Activated CD8-positive, alpha-beta T cell treated with anti-CD3 and anti-CD28 coated beads, Interleukin-2, amount 10 ng/mL, durations not matched to agents 7 days and 5 days (primary cell): Measurements from ENCODE around the gene SLC1A2. TPM values are rescaled to one million over a fixed set of nuclear protein-coding genes. Genes with fewer than 3 reads are reported as not detected.

Source experiments
- ATAC-seq: fragments of 150-1000 bp; cut with Tn5 transposase; one replicate; pipeline ENCODE4 v1.10.0; 2021; ENCODE audit warnings: moderate library complexity
- CTCF ChIA-PET: fragments of 350-600 bp; sonication (Branson Sonifier 250); formaldehyde crosslinking; loops from one replicate; lab custom pipeline; 2021; ENCODE audit warnings: antibody characterized with exemption; lab: Charles Lee
- POLR2A ChIA-PET: fragments of 350-600 bp; sonication (Branson Sonifier 250); formaldehyde crosslinking; loops from one replicate; lab custom pipeline; 2021; ENCODE audit warnings: antibody characterized with exemption; lab: Charles Lee
- DNase-seq: peaks from one replicate; pipeline ENCODE4 v3.0.0-alpha.2; 2020
- H3K27ac Mint-ChIP-seq: one replicate; pipeline ENCODE4 v1.8.0; 2021; ENCODE audit warnings: mild to moderate bottlenecking, mixed read lengths
- H3K27me3 Mint-ChIP-seq: one replicate; pipeline ENCODE4 v1.8.0; 2021; ENCODE audit warnings: low read depth, mixed read lengths
- H3K36me3 Mint-ChIP-seq: one replicate; pipeline ENCODE4 v1.8.0; 2021; ENCODE audit warnings: low read depth, mixed read lengths
- H3K4me1 Mint-ChIP-seq: one replicate; pipeline ENCODE4 v1.8.0; 2021; ENCODE audit warnings: low read depth, mixed read lengths
- H3K4me3 Mint-ChIP-seq: one replicate; pipeline ENCODE4 v1.8.0; 2021; ENCODE audit warnings: mild to moderate bottlenecking, mixed read lengths
- H3K9me3 Mint-ChIP-seq: one replicate; pipeline ENCODE4 v1.8.0; 2022; ENCODE audit warnings: mixed read lengths; ENCODE audit not compliant: insufficient read depth
- total RNA-seq, 2 experiments: library from RNA; stranded (reverse); gene quantifications; one replicate each; pipeline ENCODE4 v1.2.3, GENCODE V29; 2021

SLC1A2 gene
- total RNA-seq, 2 experiments from 2014 or later, result not detected

DNA sequence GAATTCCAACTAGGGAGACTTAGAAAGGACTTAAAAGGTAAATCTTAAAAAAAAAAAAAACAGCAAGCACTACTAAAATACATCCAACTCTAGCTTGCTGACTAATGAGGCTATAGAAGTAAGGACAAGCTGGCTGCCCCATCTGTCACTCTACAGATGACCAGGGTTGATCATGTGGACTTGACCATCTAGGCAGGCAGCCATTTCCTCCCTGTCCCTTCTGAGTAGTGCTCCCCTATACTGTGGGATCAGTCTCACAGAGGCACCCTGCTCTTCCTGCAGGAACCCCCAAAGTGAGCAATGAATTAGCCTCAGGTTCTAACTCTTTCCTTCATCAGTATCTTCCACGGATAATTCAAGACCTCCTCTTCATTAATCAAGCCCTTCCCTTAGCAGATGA lies 12.3 kb downstream of the SLC1A2 start:
- DNase-seq (no peak), ATAC-seq (no peak)
- no peaks in the 10 kb centered on the region for H3K4me1 Mint-ChIP-seq
- H3K9me3 Mint-ChIP-seq, result no peaks in the 10 kb centered on the region
- CTCF ChIA-PET, result no interaction called here
- H3K36me3 Mint-ChIP-seq, result no peaks in the 10 kb centered on the region
- no peak overlapping the region for H3K27ac Mint-ChIP-seq
- POLR2A ChIA-PET, result no interaction called here
- peaks cover 18% of the 10 kb centered on the region for H3K27me3 Mint-ChIP-seq
- H3K4me3 Mint-ChIP-seq, result no peak overlapping the region

DNA sequence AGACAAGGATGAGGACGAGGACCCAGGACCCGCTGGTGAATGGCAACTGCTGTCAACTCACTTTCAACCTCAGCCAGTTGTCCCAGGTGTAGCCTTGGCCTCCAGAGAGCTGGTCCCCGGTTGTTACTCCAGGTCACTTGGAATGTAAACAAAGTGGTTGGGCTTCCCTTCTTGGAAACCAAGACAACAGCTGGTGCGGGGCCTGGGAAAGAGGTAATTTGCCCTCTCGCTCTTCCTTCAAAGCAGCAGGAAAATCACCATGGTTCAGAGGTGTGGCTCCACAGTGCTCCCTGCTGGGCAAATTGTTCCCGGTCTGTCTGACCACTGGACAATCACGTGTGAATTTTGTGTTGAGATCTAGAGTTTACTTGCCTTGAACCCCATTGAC lies 15.0 kb downstream of the SLC1A2 start:
- Mint-ChIP-seq H3K9me3 (no peaks in the 10 kb centered on the region), H3K36me3 (no peaks in the 10 kb centered on the region), H3K27ac (no peak overlapping the region), H3K4me3 (no peak overlapping the region), H3K4me1 (no peaks in the 10 kb centered on the region), H3K27me3 (peaks cover 13% of the 10 kb centered on the region)
- ChIA-PET CTCF (interaction anchor here (1.2 to 1.6 kb wide), 2 partner anchors 482 to 818 kb away, joined by 3 to 5 read pairs; no protein-coding TSS in a partner anchor), POLR2A (no interaction called here)
- no peak for ATAC-seq
- DNase-seq, result no peak

DNA sequence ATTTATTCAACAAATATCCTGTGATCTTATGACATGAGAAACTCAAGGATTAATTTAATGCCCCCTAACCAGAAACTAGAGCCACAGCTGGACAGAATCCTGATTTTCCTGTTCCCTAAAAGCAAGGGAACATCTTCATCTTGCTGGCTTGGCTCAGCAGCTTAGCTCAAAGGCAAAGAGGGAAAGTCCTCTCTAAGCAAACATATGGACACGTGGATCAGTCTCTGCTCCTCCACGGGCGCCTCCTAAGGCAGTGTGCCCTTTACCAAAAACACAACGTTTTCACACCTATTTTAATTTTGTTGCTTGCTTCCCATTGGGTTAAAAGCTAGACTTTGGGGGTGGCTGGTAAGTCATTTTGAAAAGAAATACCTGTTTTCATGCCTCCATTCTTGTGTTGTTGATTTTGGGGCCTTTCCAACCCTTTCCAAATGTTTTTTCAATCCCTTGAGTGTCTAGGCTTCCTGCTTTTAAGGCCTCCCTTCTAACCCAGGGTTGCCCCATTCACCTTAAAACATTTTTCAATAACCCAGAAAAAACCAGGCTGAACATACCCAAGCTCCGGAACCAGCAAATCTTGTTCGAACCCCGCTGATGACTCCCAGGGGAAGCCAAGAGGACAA lies 15.5 kb downstream of the SLC1A2 start:
- ChIA-PET POLR2A (no interaction called here), CTCF (interaction anchor here (0.9 to 1.6 kb wide), 4 partner anchors 8 to 817 kb away, joined by 3 to 5 read pairs (median 4); no protein-coding TSS in a partner anchor)
- DNase-seq (no peak), ATAC-seq (no peak)
- H3K27me3 Mint-ChIP-seq, result peaks cover 16% of the 10 kb centered on the region
- H3K9me3 Mint-ChIP-seq, result no peaks in the 10 kb centered on the region
- H3K4me1 Mint-ChIP-seq, result no peaks in the 10 kb centered on the region
- H3K4me3 Mint-ChIP-seq, result no peak overlapping the region
- no peaks in the 10 kb centered on the region for H3K36me3 Mint-ChIP-seq
- no peak overlapping the region for H3K27ac Mint-ChIP-seq

DNA sequence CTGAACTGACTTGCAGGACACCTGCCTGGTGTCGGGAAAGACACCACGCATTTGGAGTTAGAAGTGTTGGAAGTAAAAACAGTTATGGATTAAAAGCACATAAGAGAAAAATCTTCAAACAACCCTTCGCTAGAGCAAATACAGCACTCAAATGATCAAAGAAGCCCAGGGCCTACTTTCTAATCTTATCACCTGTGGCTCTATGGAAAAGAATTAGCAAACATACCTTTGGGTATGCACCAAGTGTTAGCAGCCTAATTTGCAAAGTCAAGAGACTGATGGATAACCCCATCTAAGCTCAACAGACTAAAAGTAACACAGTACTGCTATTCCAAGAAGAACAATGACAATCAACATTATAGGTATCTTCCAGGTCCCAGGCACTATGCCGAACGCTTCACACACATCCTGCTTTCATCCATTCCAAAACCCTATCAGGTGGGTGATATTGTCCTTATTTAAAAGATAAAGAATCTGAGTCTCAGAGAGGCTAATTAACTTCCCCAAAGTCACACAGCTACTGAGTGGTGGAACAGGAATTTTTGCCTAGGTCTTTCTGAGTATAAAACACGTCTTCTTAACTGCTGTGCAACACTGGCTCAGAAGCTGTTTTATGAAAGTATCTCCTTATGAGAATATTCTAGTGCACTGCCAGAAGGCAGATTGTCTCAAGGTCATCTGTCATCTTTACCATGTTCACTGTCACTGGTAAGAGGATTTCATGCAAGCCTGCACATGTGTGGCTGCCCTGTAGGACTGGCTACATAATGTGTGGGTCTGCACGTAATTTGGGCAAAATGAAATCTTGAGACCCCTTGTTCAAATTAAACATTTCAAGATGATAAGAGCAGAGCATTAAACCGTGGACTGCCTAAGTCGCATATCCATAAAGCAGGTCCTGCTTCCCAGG lies 16.4 kb downstream of the SLC1A2 start:
- no peaks in the 10 kb centered on the region for H3K36me3 Mint-ChIP-seq
- H3K4me3 Mint-ChIP-seq, result no peak overlapping the region
- DNase-seq (no peak), ATAC-seq (no peak)
- POLR2A ChIA-PET, result no interaction called here
- H3K27me3 Mint-ChIP-seq, result peaks cover 21% of the 10 kb centered on the region
- H3K4me1 Mint-ChIP-seq, result no peaks in the 10 kb centered on the region
- H3K9me3 Mint-ChIP-seq, result no peaks in the 10 kb centered on the region
- no peak overlapping the region for H3K27ac Mint-ChIP-seq
- CTCF ChIA-PET, result interaction anchor here (0.9 to 1.9 kb wide), 4 partner anchors 9 to 816 kb away, joined by 3 to 4 read pairs (median 4); no protein-coding TSS in a partner anchor

DNA sequence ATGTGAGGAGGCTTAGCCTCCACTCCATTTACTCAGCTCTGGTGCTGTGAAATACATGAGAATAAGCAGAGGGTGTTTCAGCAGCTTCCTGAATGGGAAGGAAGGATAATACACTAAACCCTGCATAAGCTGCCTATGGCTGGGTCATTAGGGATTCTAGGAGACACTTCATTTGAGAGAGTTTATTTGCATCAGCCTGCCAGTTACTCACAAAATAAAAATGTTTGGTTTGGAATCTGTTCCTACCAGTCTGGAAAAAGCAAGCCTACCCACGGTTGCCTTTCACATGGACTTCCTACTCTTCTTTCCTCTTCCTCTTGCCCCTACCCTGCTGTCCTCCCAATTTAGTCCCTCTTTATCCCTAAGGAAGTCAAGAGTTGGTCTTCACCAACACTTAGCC lies 20.5 kb downstream of the SLC1A2 start:
- Mint-ChIP-seq H3K9me3 (no peaks in the 10 kb centered on the region), H3K27me3 (peaks cover 23% of the 10 kb centered on the region), H3K4me1 (no peaks in the 10 kb centered on the region), H3K27ac (no peak overlapping the region), H3K36me3 (no peaks in the 10 kb centered on the region), H3K4me3 (no peak overlapping the region)
- POLR2A ChIA-PET, result no interaction called here
- CTCF ChIA-PET, result interaction anchor here (1.8 kb wide), 1 partner anchor 14 kb away, joined by 7 read pairs; no protein-coding TSS in a partner anchor
- ATAC-seq (no peak), DNase-seq (no peak)

DNA sequence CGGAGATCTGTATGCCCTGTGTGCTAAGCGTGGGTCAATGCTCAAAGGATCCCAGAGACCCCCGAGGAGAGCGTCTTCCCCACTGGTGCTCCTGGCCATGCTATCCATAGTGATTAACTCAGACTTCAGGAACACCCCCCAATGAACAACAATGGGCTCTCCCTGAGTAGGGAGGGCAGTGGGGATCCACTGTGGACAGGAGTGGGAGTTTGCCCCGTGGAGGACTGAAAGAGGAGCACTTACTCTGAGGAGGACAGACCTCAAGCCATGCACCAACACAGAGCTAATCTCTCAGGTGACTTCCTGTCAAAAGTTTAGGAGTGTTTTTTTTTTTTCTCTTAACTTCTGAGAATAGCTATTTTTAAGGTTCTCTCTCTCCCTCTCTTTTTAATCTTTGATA lies 24.4 kb downstream of the SLC1A2 start:
- DNase-seq (no peak), ATAC-seq (no peak)
- ChIA-PET CTCF (interaction anchor here (0.7 to 8.6 kb wide), 4 partner anchors 88 to 808 kb away, joined by 3 to 150 read pairs (median 8); no protein-coding TSS in a partner anchor), POLR2A (interaction anchor here (0.5 kb wide), 1 partner anchor 813 kb away, joined by 4 read pairs; no protein-coding TSS in a partner anchor)
- Mint-ChIP-seq H3K27me3 (peaks cover 20% of the 10 kb centered on the region), H3K27ac (no peak overlapping the region), H3K9me3 (no peaks in the 10 kb centered on the region), H3K4me1 (peaks cover 15% of the 10 kb centered on the region), H3K4me3 (no peak overlapping the region), H3K36me3 (no peaks in the 10 kb centered on the region)

DNA sequence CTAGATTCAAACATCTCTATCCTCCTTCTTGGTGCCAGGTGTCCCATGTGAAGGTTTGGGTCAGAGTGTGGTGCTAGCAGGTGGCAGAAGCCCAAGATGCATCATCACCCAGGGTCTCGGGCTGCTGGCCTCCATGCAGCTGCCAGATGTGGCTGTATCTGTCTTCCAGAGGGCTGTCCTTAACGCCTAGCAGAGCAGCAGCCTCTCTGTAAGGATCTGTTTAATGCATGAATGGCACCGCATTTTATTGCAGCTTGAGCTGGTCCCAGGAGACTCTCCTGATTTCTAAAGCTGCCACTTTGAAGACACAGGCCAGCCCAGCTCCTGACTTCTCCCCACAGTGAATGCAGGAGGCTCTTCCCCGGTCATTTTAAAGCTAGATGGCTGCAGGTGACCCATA lies 26.3 kb downstream of the SLC1A2 start:
- H3K36me3 Mint-ChIP-seq, result no peaks in the 10 kb centered on the region
- CTCF ChIA-PET, result interaction anchor here (1.1 to 8.6 kb wide), 7 partner anchors 88 to 881 kb away, joined by 3 to 150 read pairs (median 12); no protein-coding TSS in a partner anchor
- POLR2A ChIA-PET, result no interaction called here
- H3K27me3 Mint-ChIP-seq, result peaks cover 8% of the 10 kb centered on the region
- no peak for DNase-seq
- ATAC-seq, result no peak
- H3K4me3 Mint-ChIP-seq, result no peak overlapping the region
- no peaks in the 10 kb centered on the region for H3K9me3 Mint-ChIP-seq
- H3K27ac Mint-ChIP-seq, result no peak overlapping the region
- H3K4me1 Mint-ChIP-seq, result peaks cover 15% of the 10 kb centered on the region

DNA sequence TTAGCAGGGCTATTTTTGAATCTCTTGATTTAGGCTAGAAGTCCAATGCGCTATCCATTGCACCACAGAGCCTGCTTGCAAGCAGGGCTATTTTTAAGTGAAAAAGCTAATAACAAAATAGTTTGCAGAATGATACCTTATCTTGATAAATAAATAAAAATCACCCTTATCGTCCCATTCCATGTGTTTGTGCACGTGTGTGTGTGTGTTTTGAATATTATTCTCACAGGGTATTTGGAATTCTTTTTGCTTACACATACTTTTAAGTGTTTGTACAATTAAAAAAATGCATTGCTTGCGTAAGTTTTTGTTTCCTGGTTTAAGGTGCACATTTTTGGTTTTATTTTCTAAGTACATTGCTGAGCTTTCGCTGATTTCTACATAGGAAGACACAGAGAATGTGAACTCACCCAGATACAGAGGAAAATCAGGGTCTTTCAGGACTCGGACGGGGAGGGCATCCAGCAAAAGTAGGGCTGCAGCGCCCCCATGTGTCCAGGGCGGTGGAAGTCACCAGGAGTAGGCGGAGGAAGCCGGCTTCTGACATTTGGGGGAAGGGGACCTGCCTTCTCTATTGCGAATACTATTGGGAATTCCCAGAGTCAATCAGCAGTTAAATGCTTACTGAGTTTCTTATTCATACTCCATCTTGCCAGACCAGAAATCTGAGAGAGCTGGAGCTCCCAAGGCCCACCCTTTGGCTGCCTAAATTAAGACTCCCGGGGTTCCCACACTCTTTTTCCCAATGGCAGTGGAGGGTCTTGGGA lies 27.3 kb downstream of the SLC1A2 start:
- POLR2A ChIA-PET, result interaction anchor here (0.8 kb wide), 1 partner anchor 476 kb away, joined by 3 read pairs; the partner anchor contains the start of genes APIP and PDHX
- ATAC-seq (peak; percentile 80), DNase-seq (peak; percentile 84)
- H3K36me3 Mint-ChIP-seq, result no peaks in the 10 kb centered on the region
- H3K4me3 Mint-ChIP-seq, result no peak overlapping the region
- peaks cover 15% of the 10 kb centered on the region for H3K4me1 Mint-ChIP-seq
- peaks cover 4% of the 10 kb centered on the region for H3K27me3 Mint-ChIP-seq
- H3K9me3 Mint-ChIP-seq, result no peaks in the 10 kb centered on the region
- H3K27ac Mint-ChIP-seq, result no peak overlapping the region
- CTCF ChIA-PET, result interaction anchor here (0.6 to 8.6 kb wide), 50 partner anchors 10 to 880 kb away, joined by 3 to 150 read pairs (median 4); partner anchors contain the start of gene ELF5

DNA sequence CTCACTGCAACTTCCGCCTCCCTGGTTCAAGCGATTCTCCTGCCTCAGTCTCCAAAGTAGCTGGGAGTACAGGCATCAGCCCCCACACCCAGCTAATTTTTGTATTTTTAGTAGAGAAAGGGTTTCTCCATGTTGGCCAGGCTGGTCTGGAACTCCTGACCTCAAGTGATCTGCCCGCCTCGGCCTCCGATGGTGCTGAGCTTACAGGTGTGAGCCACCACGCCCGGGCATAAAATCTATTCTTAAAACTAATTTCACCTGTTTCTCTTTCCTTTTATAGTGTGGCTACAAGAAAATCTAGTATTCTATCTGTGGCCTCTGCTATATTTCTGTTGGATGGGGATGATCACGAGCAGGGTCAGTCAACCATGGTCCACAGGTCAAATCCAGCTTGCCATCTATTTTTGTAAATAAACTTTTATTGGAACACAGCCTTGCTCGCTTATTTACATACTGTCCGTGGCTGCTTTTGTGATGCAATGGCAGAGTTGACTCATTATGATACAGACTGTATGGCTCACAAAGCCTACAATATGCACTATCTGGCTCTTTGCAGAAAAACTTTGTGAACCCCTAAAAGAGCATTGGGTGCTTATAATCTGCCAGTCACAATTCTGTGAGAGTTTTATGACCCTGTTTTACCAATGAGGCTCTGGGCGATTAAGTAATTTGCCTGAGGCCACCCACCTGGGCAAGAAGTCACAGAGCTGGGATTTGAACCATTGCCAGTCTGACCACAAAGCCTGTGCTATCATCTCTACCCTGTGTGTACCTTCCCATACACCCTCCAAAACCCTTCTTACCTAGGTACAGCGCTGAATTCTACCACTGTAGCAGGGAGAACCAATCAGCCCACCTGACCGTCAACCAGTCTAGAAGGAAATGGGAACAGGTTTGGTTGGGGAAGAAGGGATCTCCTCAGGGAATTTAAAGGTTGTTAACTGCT lies 28.3 kb downstream of the SLC1A2 start:
- no peaks in the 10 kb centered on the region for H3K9me3 Mint-ChIP-seq
- DNase-seq (peak; percentile 44), ATAC-seq (peak; percentile 67)
- no peak overlapping the region for H3K27ac Mint-ChIP-seq
- H3K4me3 Mint-ChIP-seq, result no peak overlapping the region
- peaks cover 4% of the 10 kb centered on the region for H3K27me3 Mint-ChIP-seq
- ChIA-PET POLR2A (interaction anchor here (0.8 kb wide), 1 partner anchor 475 kb away, joined by 3 read pairs; the partner anchor contains the start of genes APIP and PDHX), CTCF (interaction anchor here (0.6 to 8.6 kb wide), 45 partner anchors 8 to 878 kb away, joined by 3 to 150 read pairs (median 4); partner anchors contain the start of genes APIP, ELF5 and PDHX)
- H3K36me3 Mint-ChIP-seq, result no peaks in the 10 kb centered on the region
- peaks cover 15% of the 10 kb centered on the region for H3K4me1 Mint-ChIP-seq

DNA sequence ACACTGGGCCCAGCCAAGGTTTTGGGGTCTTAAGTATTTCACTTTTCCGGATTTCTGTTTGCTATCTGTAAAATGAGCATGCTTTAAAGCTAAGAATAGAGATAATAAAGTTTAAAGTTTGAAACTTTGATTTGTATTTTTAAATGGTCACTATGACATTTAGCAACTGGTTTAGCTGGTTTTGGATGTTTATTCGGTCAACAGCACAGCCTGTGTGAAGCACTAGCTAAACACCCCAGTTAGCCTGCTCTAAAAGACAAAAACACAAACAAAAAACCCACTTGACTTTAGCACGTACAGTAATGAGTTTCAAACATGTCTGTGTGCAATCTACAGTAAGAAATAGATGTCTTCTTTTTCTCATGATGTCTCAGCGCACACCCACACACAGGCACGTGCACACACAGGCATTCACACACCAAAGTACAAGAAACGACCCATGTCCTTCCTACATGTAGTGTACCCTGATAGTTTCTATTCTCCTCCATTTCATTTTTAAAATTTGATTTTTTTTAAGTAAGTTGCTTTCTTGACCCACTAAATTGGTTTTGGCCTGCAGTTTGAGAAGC lies 29.4 kb downstream of the SLC1A2 start:
- no peak for ATAC-seq
- H3K27ac Mint-ChIP-seq, result no peak overlapping the region
- peaks cover 15% of the 10 kb centered on the region for H3K4me1 Mint-ChIP-seq
- H3K27me3 Mint-ChIP-seq, result peaks cover 4% of the 10 kb centered on the region
- ChIA-PET CTCF (interaction anchor here (1.1 to 8.6 kb wide), 4 partner anchors 9 to 802 kb away, joined by 3 to 150 read pairs (median 4); partner anchors contain the start of genes APIP and PDHX), POLR2A (interaction anchor here (0.9 kb wide), 1 partner anchor 246 kb away, joined by 3 read pairs; no protein-coding TSS in a partner anchor)
- H3K36me3 Mint-ChIP-seq, result no peaks in the 10 kb centered on the region
- peaks cover under 1% of the 10 kb centered on the region for H3K9me3 Mint-ChIP-seq
- DNase-seq, result no peak
- no peak overlapping the region for H3K4me3 Mint-ChIP-seq
